Lower leg skin (tissue), 3 donors: ENCODE measurements around the gene CXXC1.

Experiments
- CTCF ChIP-seq, 3 donors: fragments of 450-650 bp; IDR thresholded peaks; one replicate each; pipeline ENCODE4 v1.5.1; 2016; ENCODE audit warnings: antibody characterized with exemption in 3 of 3, mild to moderate bottlenecking in 3 of 3, moderate library complexity in 2 of 3
- POLR2A ChIP-seq, 2 donors: fragments of 450-650 bp; IDR thresholded peaks; one replicate each; pipeline ENCODE4 v1.6.1; 2016 to 2017; ENCODE audit warnings: antibody characterized with exemption in 2 of 2, mild to moderate bottlenecking in 1 of 2, moderate library complexity in 1 of 2

GRCh38 chr18:50285071-50285470 lies 2.4 kb downstream of the CXXC1 start:
- TF ChIP-seq CTCF (IDR thresholded peaks at IDR 0.05), result no peak
- no peak for TF ChIP-seq POLR2A (IDR thresholded peaks at IDR 0.05)
